ENCODE results near the gene DHRS12.
"Not testable (repeated sequence)": the region's sequence is repeated elsewhere in the genome, so short reads cannot be mapped to it uniquely, and the experiment has no call there.

DHRS12 gene

DNA sequence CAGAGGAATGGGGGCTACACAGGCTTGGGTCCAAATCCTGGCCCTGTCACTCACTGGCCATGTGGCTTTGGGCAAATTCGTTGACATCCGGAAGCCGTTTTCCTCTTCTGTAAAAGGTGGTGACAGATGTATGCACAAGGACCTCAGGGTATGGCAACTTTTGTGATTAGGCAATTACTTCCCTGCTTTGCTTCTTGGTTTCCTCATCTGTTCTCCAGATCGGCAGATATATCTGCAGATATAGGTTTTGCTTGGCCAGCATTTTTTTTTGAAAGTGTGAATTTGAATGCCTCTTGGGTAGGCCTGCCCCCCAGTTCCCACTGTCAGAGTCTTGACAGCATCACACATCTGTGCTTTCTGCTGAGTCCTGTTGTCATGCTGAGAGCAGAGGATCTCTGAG lies 23.3 kb upstream of the DHRS12 start:
- DNase-seq (ENCODE audit: low read depth) = no peak

DNA sequence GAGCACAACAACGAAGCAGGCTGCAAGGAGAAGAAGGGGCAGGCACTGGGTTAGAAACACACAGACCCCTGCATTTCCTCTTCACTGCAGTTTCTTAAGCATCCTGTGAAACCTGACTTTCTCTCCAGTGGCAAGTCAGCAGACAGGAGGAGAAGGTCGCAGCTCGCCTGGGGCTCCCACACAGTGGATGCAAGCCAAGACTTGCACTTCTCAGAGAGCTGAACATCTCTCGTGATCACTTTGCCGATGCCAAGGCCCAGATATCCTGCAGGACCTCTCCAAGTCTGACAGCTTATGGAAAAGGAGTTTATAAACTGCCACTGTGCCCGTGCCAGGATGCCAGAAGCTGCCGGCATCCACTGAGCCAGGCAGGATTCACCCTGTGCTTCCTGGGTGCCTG lies 22.6 kb upstream of the DHRS12 start:
- DNase-seq (ENCODE audit: low read depth) = no peak

DNA sequence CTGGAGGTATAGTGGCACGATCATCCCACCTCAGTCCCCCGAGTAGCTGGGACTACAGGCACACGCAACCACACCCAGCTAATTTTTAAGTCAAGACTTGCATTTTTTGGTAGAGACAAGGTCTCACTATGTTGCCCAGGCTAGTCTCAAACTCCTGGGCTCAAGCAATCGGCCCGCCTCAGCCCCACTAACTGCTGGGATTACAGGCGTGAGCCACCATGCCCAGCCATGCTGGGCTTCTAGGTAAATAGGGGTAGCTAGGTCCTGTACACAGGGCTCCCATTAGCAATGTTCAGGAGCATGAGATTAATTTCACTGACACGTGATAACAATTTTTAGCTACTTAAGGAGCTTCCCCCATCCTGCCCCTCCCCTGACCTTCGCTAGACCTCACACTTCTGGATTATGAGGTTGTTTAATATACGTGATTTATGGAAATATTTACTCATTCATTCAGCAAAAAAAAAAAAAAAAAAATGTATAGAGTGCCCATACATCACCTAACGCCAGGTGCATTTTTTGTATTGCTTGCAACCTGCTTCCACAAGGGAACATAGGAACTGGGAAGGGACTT lies 21.8 kb upstream of the DHRS12 start:
- no peak for DNase-seq (ENCODE audit: low read depth)

DNA sequence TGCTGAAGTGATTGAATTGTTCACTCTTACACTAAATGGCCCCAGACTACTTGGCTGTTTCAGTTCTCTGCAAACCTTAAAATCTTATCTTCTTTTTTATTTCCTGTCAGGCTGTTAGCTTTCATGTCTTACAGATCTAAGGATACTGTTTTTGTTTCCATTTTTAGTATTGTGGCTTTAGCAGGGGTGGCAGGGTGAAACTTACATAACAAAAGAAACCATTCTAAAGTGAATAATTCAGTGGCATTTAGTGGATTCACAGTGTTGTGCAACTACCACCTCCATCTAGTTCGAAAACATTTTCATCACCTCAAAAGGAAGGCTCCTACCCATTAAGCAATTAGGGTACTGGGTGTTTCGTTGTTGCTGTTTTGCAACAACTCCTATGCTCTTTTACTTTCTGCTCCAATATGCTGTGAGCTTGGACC lies 21.2 kb upstream of the DHRS12 start:
- no peak for DNase-seq (ENCODE audit: low read depth)

DNA sequence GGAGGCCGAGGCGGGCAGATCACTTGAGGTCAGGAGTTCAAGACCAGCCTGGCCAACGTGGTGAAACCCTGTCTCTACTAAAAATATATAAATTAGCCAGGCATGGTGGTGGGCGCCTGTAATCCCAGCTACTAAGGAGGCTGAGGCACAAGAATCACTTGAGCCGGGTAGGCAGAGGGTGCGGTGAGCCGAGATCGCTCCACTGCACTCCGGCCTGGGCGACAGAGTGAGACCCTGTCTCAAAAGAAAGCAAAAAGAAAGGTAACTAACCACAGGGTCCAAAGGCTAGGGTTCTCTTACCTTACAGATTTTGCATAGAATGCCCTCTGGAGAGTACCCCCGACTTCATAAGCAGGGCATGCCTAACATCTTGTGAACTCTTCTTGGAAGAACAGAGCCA lies 20.7 kb upstream of the DHRS12 start:
- not testable (repeated sequence) for DNase-seq (ENCODE audit: low read depth)

DNA sequence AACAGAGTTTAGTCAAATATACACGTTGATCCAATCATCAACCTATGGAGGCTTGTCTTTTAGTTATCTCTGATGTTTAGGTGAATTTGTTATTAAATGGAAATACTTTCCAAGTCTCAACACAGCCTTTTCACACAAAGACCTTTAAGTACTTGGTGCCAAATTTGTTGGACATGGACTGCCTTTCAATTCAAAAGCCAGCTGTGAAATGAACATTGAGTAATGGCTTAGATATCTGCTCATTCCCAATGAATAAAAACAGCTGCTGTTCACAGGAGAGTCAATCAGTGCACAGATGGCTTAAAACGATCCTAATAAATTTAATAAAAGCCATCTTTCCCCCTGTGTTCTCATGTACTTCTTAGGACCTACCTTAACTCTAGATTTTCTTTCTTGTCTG lies 19.9 kb upstream of the DHRS12 start:
- no peak for DNase-seq (ENCODE audit: low read depth)

DNA sequence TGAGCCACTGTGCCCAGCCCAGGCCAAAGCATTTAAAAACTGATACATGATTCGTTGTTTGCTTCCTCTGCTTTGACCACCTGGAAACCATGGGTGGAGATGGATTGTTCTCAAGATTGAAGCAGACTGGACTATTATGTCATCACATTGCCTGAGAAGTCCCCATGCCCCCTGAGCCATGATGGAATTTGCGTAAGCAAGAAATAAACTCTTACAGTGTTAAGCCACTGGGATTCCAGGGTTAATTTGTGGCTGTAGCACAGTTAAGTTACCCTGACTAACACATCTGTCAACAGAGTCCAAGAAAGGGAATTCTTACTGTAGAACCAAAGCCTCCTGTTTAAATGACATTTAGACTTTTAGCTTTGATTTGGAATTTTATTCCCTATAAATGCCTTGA lies 19.4 kb upstream of the DHRS12 start:
- DNase-seq (ENCODE audit: low read depth) = no peak

DNA sequence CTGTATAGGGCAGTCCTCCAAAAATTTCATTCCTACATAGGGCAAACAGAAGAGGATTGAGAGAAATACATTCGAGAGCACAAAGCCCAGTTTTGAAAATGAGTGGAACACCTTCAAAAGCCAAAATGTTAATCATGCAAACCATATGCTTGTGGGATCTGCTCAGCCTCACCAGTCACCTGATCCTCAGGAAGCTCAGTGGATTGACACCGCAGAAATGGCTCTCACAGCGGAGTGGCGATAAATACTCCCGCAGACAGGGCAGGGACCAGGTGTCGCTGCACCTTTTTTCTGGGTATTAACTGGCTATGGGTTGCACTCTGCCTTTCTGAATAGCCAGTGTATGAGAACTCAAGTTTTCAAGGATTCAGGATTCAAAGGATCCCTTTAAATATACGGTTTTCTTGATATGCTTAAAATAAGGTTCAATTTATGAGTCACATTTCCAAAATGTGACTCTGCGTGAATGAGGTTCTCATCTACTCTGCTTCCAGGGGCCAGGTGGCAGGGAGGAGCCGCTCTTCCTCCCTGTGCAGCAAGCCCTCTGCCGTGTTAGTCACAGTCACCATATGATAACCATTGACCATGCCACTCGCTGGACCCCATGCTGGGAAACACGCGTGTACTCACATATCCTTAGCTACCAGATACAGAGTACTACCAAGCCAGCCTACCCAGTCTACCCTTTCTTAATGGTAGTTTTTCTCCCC lies 18.3 kb upstream of the DHRS12 start:
- DNase-seq (ENCODE audit: low read depth) = no peak

DNA sequence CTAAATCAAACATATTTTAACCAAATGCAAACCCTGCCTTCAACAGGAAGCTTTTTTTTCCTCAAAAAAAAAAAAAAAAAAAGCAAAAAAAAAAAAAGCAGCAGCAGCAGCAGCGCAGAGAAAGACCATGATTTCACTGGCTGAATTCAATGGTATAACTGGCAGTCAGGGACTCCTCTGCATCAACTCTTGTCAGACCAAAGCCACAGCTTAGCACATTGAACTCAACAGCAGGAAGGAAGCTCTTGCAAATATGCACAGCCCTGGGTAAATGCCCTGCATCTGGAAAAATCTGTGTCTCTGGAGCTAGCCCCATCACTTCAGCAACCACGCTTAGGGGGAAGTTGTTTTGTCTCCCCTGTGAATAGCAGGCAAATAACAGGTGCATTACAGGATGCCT lies 17.6 kb upstream of the DHRS12 start:
- DNase-seq (ENCODE audit: low read depth) = no peak

DNA sequence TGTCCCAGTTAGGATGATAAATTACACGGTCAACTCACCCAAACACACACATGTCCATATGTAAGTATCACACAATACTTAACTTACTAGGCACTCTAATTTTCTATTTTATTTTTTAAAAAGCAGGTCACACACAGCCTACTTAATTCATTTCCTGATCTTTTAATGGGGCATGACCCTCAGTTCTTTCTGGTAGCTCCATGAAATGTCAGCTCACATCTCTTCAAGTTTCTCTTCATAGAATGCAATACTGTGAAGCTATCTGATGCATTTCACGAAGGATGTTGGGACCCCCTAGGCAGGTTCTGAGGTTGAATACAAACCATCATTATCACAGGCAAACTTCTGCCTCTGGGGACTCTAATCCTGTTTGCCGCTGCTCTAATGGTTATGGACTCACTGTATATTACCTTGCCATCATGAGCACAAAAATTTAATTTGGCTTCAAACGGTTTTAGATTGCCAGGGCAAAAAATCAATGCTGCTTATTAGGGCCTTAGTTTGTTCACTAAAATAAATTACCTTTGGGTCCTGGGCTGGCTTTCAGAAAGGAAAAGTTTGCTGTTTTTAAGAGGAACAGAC lies 16.1 kb upstream of the DHRS12 start:
- no peak for DNase-seq (ENCODE audit: low read depth)

DNA sequence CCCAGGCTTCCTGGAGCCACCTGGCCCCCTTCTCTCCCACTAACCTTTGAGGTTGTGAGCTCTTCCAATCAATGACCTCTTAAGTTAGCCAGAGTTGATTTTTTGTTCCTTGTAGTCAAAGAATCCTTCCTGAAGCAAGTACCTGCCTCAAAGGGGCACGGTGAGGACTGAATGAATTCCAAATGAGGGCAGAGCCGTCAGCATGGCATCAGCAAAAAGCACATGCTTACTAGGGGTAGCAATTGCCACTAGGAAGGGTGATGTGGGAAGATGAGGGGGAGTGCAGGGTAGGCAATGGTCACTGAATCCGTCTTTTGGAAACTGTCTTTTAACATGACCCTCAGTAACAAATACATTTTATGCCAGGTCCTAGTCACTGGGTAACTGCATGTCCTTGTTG lies 15.6 kb upstream of the DHRS12 start:
- DNase-seq (ENCODE audit: low read depth) = no peak

DNA sequence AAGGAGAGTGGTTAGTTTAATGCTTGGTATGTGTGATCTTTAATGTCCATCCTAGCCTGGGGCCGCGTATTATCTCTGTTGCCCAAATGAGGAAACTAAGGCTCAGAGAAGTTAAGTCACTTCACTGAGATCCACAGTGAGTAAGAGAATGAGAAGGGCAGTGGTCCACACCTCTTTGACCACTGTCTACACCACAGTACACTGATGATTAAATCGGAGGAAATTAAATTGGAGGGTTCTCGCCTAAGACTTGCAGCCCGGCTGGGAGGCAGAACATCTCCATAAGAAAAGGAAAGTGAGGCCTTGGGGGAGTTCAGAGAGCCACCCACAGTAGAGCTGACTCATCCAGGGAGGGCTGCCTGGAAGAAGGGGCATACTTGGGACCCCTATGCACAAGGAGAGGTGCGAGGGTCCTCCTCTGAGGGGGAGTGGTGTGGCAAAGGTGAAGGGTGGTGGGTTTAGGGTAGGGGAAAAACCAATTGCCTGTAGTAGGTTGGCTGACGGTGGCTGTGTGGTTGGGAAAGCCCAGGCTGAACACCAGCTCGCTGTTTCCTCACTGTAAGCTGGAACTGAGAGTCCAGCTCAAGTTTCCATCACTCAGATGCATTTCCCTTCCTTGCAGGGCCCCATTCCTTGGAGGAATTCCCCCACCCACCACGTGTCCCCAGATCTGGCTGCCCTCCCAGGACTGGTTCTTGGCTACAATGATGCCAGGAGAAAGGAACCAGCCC lies 15.0 kb upstream of the DHRS12 start:
- DNase-seq (ENCODE audit: low read depth) = no peak

DNA sequence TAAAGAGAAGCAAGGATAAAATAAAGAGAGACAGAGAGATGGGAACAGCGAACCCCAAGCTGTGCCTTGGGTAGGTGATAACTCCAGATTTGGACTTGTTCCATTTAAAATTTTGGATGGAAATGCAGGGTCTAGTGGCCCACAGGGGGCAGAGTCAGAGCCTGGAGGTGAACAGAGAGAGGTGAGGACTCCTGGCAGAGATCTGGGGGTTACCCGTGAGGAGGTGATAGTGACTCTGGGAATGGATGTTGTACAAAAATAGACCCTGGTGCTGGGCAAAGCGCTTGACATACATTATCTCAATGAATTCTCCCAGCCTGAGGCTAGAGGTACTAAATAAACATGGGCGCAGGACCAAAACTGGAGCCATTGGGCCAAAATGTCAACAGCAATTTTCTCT lies 14.3 kb upstream of the DHRS12 start:
- no peak for DNase-seq (ENCODE audit: low read depth)

DNA sequence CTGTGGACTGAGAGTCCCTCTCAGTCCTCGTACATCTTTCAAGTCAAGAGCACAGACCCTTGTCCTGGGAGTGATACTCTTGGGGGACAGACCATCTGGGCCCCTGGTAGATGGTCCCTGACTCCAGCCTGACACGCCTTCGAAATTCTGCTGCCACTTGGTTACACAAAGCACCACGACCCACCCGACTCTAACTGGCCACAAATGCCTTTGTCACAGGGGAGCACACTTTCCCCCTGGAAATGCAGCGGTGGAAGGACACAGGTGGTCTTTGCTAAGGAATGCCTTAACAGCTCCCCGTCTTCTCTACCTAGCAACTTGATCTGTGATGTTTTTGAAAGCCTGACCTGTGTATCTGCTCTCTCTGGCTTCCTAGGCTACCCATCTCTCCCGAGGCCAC lies 13.8 kb upstream of the DHRS12 start:
- no peak for DNase-seq (ENCODE audit: low read depth)

DNA sequence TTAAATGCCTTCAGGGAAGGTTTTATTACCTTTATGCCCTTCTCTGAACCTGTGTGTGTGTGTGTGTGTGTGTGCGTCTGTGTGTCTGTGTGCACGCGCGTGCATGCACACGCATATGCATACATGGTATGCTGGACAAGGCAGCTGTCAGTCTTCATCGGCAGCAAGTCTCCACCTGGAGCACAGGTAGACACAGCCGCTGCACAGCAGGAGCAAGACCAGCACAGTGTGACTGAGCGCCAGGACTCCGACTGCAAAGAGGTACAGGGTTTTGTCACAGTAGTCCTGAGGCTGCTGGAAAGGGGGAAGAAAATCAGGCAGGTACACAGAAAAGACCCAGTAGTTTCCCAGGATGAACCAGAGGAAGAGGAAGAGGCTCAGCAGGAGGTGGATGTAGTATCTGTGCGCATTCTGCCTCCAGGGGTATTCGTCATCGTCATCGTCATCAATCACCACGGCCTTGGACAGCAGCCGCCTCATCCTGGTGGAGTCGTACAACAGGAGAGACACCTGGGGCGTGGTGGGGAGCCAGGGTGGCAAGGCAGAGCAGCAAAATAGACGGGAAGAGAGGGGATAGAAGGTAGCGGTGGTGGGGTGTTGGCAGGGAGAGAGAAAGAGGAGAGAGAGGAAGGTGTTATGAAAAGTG lies 12.8 kb upstream of the DHRS12 start:
- DNase-seq (ENCODE audit: low read depth) = no peak

DNA sequence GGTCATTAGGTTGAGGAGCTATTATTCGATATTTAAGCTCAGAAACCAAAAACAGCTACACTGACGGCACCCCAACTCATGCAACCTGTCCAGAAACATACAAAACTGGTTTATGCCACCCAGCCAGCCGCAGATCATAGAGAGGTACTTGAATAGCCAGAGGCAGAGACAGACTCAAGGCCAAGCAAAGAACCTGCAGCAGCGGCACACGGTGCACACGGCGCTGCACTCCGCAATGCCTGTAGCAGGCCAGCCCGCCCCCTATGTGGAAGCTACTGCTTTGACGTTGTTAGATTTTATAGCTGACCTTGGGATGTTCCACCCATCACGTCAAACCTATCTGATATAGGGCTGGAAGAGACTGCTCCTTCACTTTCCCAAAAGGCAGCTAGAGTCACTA lies 11.9 kb upstream of the DHRS12 start:
- no peak for DNase-seq (ENCODE audit: low read depth)

DNA sequence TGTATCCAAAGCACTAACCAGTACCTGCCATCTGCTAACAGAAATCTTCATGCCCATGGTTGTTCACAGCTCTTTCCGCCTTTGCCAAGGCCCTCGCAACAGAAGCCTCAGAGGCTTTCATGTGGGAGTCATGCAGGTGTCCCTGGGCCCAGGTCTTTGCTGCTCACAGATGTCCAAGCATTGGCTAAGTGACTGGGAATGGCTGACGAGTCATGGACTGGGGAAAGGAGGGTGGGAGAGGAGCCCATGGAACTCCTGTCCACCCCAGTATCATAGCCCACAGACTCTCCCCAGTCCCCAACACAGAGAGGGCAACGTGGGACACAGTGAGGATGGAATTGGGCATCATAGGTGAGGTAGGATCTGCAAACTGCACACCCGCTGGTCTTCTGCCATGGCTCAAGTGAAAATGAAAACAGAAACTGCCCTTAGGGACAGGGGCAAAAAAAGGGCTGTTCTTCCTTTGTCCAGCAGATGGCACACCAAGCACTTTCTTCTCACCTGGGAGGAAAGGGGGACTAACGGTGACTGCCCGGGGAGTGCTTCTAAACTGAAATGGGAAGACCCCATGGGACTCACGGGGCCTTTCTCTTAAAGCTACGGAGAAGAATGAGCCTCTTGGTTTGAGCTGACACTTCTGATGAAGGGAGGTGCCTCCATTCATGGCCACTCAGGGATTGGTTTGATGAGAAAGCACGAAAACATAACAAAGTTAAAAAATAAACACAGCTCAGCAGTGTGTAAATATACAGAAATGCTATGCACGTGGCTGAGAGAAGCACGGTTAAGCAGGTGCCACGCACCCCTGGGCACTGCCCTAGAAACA lies 11.1 kb upstream of the DHRS12 start:
- DNase-seq (ENCODE audit: low read depth) = no peak

DNA sequence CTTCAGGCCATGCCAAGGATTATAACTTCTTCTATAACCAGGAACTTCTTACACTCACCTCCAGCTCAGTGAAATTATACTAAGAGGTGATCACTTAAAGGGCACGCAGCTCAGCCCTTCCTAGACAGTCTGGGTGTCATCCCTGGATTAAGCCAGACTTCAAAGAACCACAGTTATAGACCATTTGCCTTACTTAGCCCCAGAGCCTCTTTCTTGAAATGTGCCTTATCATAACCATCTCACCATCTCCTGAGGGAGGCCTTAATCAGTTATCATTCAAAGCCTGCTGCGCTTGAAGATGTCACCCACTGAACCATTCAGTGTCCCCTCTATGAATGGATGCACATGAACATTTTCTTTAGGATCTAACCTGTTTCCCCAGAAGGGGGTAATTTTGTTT lies 10.1 kb upstream of the DHRS12 start:
- no peak for DNase-seq (ENCODE audit: low read depth)

DNA sequence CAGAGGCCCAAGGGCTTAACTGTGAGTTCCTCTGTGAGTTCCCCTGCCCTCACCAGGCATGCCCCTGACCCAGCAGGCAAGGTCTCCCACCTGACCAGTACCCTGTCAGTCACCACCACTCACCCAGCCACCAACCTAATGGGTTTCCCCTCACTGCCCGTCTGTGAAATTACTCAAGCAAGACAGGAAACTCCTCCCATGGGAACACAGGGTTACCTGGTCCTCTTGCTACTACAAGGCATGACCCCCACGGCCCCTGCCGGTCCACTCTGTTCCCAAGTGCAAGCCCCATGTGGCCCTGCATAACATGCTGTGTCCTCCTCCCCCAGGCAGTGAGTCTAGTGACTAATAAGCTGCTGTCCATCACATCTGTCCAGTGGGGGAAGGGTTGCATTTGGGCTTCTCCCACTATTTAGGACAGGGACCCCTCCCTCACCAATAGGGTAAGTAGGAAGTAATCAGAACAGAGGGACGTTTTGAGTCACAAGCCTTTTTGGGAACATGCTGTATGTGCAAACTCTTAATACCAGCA lies 8.0 kb upstream of the DHRS12 start:
- no peak for DNase-seq (ENCODE audit: low read depth)

DNA sequence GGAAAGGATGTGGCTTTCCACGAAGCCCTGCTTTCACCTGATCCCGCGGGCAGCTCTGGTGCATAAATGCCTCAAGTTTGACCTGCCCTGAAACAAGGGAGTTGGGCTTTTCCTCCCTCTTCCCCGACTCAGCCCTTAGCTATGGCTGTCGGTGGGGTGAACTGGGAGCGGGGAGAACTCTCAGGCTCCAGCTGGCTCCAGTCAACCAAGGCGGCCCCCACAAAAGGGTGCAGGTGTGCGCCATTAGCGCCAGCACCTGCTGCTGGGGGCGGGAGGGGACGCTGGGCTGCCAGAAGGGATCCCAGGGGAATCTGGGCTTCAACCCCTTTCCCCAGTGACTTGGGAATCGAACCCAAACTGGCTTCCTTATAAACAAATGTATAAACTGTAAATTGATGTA lies 7.1 kb upstream of the DHRS12 start:
- DNase-seq (ENCODE audit: low read depth) = no peak

DNA sequence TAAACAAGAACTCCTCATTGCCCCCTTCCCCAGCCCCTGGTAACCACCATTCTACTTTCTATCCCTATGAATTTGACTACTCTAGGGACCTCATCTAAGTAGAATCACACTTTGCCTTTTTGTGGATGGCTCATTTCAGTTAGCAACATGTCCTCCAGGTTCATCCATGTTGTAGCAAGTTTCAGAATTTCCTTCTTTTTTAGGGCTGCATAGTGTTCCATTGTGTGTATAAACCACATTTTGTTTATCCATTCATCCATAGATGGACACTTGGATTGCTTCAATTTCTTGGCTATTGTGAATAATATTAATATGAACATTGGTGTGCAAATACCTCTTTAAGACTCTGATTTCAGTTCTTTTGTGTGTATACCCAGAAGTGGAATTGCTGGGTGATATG lies 4.8 kb upstream of the DHRS12 start:
- no peak for DNase-seq (ENCODE audit: low read depth)

DNA sequence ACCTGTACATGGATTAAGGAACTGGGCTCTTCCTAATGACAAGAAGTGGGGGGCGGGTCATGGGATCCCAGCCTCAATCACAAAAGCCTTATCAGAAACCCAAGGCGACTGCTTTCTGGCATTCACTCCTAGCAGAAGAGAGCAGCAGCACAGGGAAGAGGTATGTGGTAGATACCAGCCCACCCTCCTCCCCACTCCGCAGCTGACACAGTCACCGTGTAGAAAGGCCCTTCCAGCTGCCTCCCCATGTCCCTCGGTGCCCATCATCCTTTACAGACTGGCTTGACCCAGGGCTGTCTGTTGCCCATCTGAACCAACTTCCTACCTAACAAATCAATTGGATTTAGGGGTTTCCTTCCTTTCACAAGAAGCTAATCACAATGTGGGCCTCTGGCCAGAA lies 3.1 kb upstream of the DHRS12 start:
- no peak for DNase-seq (ENCODE audit: low read depth)
